ENCODE results near the gene SGSM1. TPM values are rescaled to one million over a fixed set of nuclear protein-coding genes. Genes with fewer than 3 reads are reported as not detected.

Gene SGSM1
- total and polyA plus RNA-seq, 10 of the 15 experiments (the other 5 are each of a cell fraction or from before 2014, with no cell fraction given), result not detected

DNA sequence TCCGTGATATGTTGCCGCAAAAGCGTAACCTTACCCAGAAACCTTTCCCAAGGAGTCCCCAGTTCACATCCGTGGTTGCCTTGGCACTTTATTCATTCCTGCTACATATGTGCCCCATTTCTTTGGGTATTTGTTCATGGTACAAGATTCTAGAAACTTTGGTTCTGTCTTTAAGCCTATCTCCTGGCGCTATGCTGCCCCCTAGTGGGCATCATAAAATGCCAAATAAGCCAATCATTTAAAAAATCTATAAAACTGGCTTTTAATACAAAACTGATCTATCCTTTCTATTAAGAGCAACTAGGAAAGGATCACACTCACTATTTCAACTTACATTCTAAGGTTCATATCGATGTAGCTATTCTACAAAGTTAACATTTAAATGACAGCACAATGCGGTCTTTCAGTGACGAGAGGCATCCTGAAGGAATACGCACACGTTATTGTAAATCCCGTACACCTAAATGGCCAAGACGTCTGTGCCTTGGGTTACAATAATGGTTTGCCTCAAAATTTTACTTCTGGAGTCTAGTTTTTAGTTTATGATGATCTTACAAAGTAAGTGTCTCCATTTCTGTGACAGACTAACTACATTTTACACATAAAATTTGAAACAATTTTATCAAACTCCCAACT lies 47.7 kb upstream of the SGSM1 start:
- no peaks in the 10 kb centered on the region for H3K4me1 ChIP-seq (ENCODE audit: control insufficient read depth, insufficient read depth, low read length)
- BruUV-seq (replicated peaks), result no TSS peak
- no peak for DNase-seq (ENCODE audit: low read depth, low spot score)
- no peaks in the 10 kb centered on the region for H3K27me3 ChIP-seq (replicated peaks in 1 of 2; ENCODE audit: control insufficient read depth in 2 of 2, insufficient read depth in 2 of 2, low read length in 1 of 2)
- no peak overlapping the region for H3K27ac ChIP-seq (ENCODE audit: control insufficient read depth, insufficient read depth)
- peak; percentile 45; the same call in 2 of the 3 replicates for ATAC-seq
- ChIA-PET POLR2A (interaction anchor here (0.6 kb wide), 1 partner anchor 176 kb away, joined by 4 read pairs; no protein-coding TSS in a partner anchor), CTCF (interaction anchor here (0.6 to 3.8 kb wide), 12 partner anchors 9 to 291 kb away, joined by 3 to 22 read pairs (median 3); partner anchors contain the start of gene PIWIL3), RAD21 (ENCODE audit: unreplicated experiment) (interaction anchor here (1.0 to 1.1 kb wide), 2 partner anchors 10 to 92 kb away, joined by 3 read pairs; no protein-coding TSS in a partner anchor), SMC1A (ENCODE audit: uncharacterized antibody, unreplicated experiment) (interaction anchor here (1.4 to 1.7 kb wide), 2 partner anchors 11 to 14 kb away, joined by 3 to 4 read pairs; no protein-coding TSS in a partner anchor)
- no peaks in the 10 kb centered on the region for H3K9me3 ChIP-seq (replicated peaks; ENCODE audit: control insufficient read depth, insufficient read depth, low read length)
- no peak overlapping the region for H3K4me3 ChIP-seq
- FAIRE-seq, result no peak
- no peaks in the 10 kb centered on the region for H3K36me3 ChIP-seq (ENCODE audit: control insufficient read depth in 2 of 2, insufficient read depth in 2 of 2, low read length in 1 of 2)
- intact Hi-C loops (cut with micrococcal nuclease; ENCODE audit: unreplicated experiment) (loop anchor here (5.0 to 10.0 kb wide), 2 partner anchors 106 to 123 kb away; no protein-coding TSS in a partner anchor), in situ Hi-C loops (cut with MboI) (no loop called here)
- no peak overlapping the region for H3K9ac ChIP-seq (ENCODE audit: control insufficient read depth, insufficient read depth, low read length)
- 53% methylated on average over 12 of the region's 12 CpGs for WGBS (ENCODE audit: insufficient coverage, insufficient replicate concordance, low lambda C conversion rate, missing lambda C conversion rate)
- no peaks in the 10 kb centered on the region for H3K79me2 ChIP-seq (ENCODE audit: control insufficient read depth, insufficient read depth, low read length)
- H4K20me1 ChIP-seq (ENCODE audit: control insufficient read depth, insufficient read depth), result no peaks in the 10 kb centered on the region
- H2AFZ ChIP-seq (ENCODE audit: control insufficient read depth, low read depth, low read length), result no peak overlapping the region
- H3K4me2 ChIP-seq (ENCODE audit: control insufficient read depth, insufficient read depth), result no peak overlapping the region
- TF ChIP-seq, protein P1, sequence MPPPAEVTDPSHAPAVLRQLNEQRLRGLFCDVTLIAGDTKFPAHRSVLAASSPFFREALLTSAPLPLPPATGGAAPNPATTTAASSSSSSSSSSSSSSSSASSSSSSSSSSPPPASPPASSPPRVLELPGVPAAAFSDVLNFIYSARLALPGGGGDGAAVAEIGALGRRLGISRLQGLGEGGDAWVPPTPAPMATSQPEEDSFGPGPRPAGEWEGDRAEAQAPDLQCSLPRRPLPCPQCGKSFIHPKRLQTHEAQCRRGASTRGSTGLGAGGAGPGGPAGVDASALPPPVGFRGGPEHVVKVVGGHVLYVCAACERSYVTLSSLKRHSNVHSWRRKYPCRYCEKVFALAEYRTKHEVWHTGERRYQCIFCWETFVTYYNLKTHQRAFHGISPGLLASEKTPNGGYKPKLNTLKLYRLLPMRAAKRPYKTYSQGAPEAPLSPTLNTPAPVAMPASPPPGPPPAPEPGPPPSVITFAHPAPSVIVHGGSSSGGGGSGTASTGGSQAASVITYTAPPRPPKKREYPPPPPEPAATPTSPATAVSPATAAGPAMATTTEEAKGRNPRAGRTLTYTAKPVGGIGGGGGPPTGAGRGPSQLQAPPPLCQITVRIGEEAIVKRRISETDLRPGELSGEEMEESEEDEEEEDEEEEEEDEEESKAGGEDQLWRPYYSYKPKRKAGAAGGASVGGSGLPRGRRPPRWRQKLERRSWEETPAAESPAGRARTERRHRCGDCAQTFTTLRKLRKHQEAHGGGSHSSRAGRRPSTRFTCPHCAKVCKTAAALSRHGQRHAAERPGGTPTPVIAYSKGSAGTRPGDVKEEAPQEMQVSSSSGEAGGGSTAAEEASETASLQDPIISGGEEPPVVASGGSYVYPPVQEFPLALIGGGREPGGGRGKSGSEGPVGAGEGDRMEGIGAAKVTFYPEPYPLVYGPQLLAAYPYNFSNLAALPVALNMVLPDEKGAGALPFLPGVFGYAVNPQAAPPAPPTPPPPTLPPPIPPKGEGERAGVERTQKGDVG (CRISPR knock-in tag; IDR thresholded peaks at IDR 0.05), result no peak
- TF ChIP-seq RFX5 (IDR thresholded peaks at IDR 0.05; ENCODE audit: low read depth, low read length), result no peak
- TF ChIP-seq RAD21 (IDR thresholded peaks at IDR 0.05; ENCODE audit: insufficient read depth, low read depth, low read length), result peak; percentile 78
- TF ChIP-seq SREBF2 (IDR thresholded peaks at IDR 0.05; ENCODE audit: low read length), result no peak
- TF ChIP-seq SMARCA5 (IDR thresholded peaks at IDR 0.05), result no peak
- TF ChIP-seq SMC3 (IDR thresholded peaks at IDR 0.05; ENCODE audit: borderline replicate concordance, low read length), result peak; percentile 90
- no peak for TF ChIP-seq RUNX3 (IDR thresholded peaks at IDR 0.05; ENCODE audit: low read length)
- TF ChIP-seq, protein P2, sequence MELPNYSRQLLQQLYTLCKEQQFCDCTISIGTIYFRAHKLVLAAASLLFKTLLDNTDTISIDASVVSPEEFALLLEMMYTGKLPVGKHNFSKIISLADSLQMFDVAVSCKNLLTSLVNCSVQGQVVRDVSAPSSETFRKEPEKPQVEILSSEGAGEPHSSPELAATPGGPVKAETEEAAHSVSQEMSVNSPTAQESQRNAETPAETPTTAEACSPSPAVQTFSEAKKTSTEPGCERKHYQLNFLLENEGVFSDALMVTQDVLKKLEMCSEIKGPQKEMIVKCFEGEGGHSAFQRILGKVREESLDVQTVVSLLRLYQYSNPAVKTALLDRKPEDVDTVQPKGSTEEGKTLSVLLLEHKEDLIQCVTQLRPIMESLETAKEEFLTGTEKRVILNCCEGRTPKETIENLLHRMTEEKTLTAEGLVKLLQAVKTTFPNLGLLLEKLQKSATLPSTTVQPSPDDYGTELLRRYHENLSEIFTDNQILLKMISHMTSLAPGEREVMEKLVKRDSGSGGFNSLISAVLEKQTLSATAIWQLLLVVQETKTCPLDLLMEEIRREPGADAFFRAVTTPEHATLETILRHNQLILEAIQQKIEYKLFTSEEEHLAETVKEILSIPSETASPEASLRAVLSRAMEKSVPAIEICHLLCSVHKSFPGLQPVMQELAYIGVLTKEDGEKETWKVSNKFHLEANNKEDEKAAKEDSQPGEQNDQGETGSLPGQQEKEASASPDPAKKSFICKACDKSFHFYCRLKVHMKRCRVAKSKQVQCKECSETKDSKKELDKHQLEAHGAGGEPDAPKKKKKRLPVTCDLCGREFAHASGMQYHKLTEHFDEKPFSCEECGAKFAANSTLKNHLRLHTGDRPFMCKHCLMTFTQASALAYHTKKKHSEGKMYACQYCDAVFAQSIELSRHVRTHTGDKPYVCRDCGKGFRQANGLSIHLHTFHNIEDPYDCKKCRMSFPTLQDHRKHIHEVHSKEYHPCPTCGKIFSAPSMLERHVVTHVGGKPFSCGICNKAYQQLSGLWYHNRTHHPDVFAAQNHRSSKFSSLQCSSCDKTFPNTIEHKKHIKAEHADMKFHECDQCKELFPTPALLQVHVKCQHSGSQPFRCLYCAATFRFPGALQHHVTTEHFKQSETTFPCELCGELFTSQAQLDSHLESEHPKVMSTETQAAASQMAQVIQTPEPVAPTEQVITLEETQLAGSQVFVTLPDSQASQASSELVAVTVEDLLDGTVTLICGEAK (IDR thresholded peaks at IDR 0.05; ENCODE audit: borderline replicate concordance), result no peak
- no peak for TF ChIP-seq MEF2A (IDR thresholded peaks at IDR 0.05; ENCODE audit: insufficient read depth, low read depth, low read length)
- no peak for TF ChIP-seq NFYA (IDR thresholded peaks at IDR 0.05; ENCODE audit: borderline replicate concordance, low read depth, low read length)
- TF ChIP-seq, protein P3, sequence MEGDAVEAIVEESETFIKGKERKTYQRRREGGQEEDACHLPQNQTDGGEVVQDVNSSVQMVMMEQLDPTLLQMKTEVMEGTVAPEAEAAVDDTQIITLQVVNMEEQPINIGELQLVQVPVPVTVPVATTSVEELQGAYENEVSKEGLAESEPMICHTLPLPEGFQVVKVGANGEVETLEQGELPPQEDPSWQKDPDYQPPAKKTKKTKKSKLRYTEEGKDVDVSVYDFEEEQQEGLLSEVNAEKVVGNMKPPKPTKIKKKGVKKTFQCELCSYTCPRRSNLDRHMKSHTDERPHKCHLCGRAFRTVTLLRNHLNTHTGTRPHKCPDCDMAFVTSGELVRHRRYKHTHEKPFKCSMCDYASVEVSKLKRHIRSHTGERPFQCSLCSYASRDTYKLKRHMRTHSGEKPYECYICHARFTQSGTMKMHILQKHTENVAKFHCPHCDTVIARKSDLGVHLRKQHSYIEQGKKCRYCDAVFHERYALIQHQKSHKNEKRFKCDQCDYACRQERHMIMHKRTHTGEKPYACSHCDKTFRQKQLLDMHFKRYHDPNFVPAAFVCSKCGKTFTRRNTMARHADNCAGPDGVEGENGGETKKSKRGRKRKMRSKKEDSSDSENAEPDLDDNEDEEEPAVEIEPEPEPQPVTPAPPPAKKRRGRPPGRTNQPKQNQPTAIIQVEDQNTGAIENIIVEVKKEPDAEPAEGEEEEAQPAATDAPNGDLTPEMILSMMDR (IDR thresholded peaks at IDR 0.05 in 2 of 3, conservative IDR thresholded peaks at IDR 0.05 in 1 of 3; ENCODE audit: control insufficient read depth in 2 of 3, extremely low read depth in 1 of 3, insufficient read depth in 1 of 3, low read depth in 3 of 3, low read length in 3 of 3), result peak; percentile 64 to 84 (median 81)

Data from GM12878 (cell line).